HepG2 (cell line): Measurements from ENCODE around the gene FAM20A. TPM values are rescaled to one million over a fixed set of nuclear protein-coding genes. Genes with fewer than 3 reads are reported as not detected.

Source experiments
- FIP1L1 ChIP-seq: fragments of 200-400 bp; formaldehyde crosslinking; IDR thresholded peaks from 2 replicates; pipeline ENCODE4 v1.6.1; 2018; ENCODE audit warnings: low read depth, mild to moderate bottlenecking, low read length, moderate library complexity, borderline replicate concordance; ENCODE audit not compliant: insufficient read depth
- HIVEP1 ChIP-seq: sonication (generic); formaldehyde crosslinking; IDR thresholded peaks from 2 replicates; pipeline ENCODE4 v1.4.0; 2020; ENCODE audit warnings: mild to moderate bottlenecking, missing genetic modification reagents
- HMG20A ChIP-seq: IDR thresholded peaks from 2 replicates; pipeline ENCODE4 v1.6.1; 2016; ENCODE audit warnings: borderline replicate concordance
- KLF9 ChIP-seq: IDR thresholded peaks from 2 replicates; pipeline ENCODE4 v1.6.1; 2016; ENCODE audit warnings: low read depth
- NCOA1 ChIP-seq: sonication (generic); formaldehyde crosslinking; IDR thresholded peaks from 2 replicates; pipeline ENCODE4 v1.9.0; 2021; ENCODE audit warnings: missing genetic modification reagents
- NFYC ChIP-seq: IDR thresholded peaks from 2 replicates; pipeline ENCODE4 v1.6.1; 2016; ENCODE audit warnings: missing genetic modification reagents, missing compliant biosample characterization
- PHB2 ChIP-seq: fragments of 450-650 bp; IDR thresholded peaks from 2 replicates; pipeline ENCODE4 v1.6.1; 2018; ENCODE audit not compliant: partially characterized antibody
- RNF2 ChIP-seq: fragments of 450-650 bp; conservative IDR thresholded peaks from 2 replicates; pipeline ENCODE4 v1.6.1; 2016; ENCODE audit warnings: low read depth
- SPEN ChIP-seq: sonication (generic); formaldehyde crosslinking; IDR thresholded peaks from 2 replicates; pipeline ENCODE4 v1.5.1; 2020; ENCODE audit warnings: low read depth, mild to moderate bottlenecking, missing genetic modification reagents
- XBP1 ChIP-seq: sonication (generic); formaldehyde crosslinking; IDR thresholded peaks from 2 replicates; pipeline ENCODE4 v1.5.0; 2020; ENCODE audit warnings: missing genetic modification reagents
- ZBTB8A ChIP-seq: sonication (generic); formaldehyde crosslinking; IDR thresholded peaks from 2 replicates; pipeline ENCODE4 v1.4.0; 2020; ENCODE audit warnings: mild to moderate bottlenecking, low read depth, missing genetic modification reagents, borderline replicate concordance
- ZNF17 ChIP-seq: sonication (generic); formaldehyde crosslinking; IDR thresholded peaks from 2 replicates; pipeline ENCODE4 v1.5.0; 2020; ENCODE audit warnings: mild to moderate bottlenecking, missing genetic modification reagents
- ZNF282 ChIP-seq: fragments of 450-650 bp; IDR thresholded peaks from 2 replicates; pipeline ENCODE4 v1.6.1; 2018; ENCODE audit not compliant: partially characterized antibody
- ZNF749 ChIP-seq: sonication (generic); formaldehyde crosslinking; IDR thresholded peaks from 2 replicates; pipeline ENCODE4 v1.8.0; 2022; ENCODE audit warnings: mild to moderate bottlenecking, missing genetic modification reagents, moderate library complexity, borderline replicate concordance
- ZSCAN9 ChIP-seq: IDR thresholded peaks from 2 replicates; pipeline ENCODE4 v1.6.1; 2016; ENCODE audit warnings: borderline replicate concordance
- polyA plus RNA-seq, 8 experiments: library from polyadenylated mRNA; depleted of rRNA in 3 of 8; stranded (reverse) in 7 of 8; unstranded in 1 of 8; fragments of >200 nt; fragmentation: Illumina TruSeq in 4 of 8; extraction: Trizol in 4 of 8; gene quantifications; 2 replicates each; pipeline versions ENCODE4 v1.2.1 to v1.2.3, GENCODE V29; 2011 to 2016; ENCODE audit warnings: low read depth in 4 of 8, missing spikeins in 1 of 8, mixed read lengths in 1 of 8; ENCODE audit not compliant: insufficient read depth in 1 of 8
- total RNA-seq, 5 experiments: library from RNA; depleted of rRNA; stranded (reverse); fragments of >200 nt; fragmentation: Illumina TruSeq; extraction: Trizol; gene quantifications; 2 replicates each; pipeline ENCODE4 v1.2.3, GENCODE V29; 2016; ENCODE audit warnings: low read depth in 1 of 5
- TF ChIP-seq, protein P1 (sequence below): sonication (generic); formaldehyde crosslinking; IDR thresholded peaks from 2 replicates; pipeline ENCODE4 v1.9.0; 2021; ENCODE audit warnings: missing genetic modification reagents, borderline replicate concordance
- TF ChIP-seq, protein P2 (sequence below): sonication (generic); formaldehyde crosslinking; IDR thresholded peaks from 2 replicates; pipeline ENCODE4 v1.5.0; 2020; ENCODE audit warnings: missing genetic modification reagents
- TF ChIP-seq, protein P3 (sequence below): sonication (generic); formaldehyde crosslinking; IDR thresholded peaks from 2 replicates; pipeline ENCODE4 v1.5.1; 2020; ENCODE audit warnings: missing genetic modification reagents, mild to moderate bottlenecking, borderline replicate concordance
- TF ChIP-seq, protein P4 (sequence below): IDR thresholded peaks from 2 replicates; pipeline ENCODE4 v1.6.1; 2018; ENCODE audit warnings: missing genetic modification reagents, mild to moderate bottlenecking, missing compliant biosample characterization
- TF ChIP-seq, protein P5 (sequence below): IDR thresholded peaks from 2 replicates; pipeline ENCODE4 v1.6.1; 2016; ENCODE audit warnings: mild to moderate bottlenecking, missing biosample characterization, missing genetic modification reagents
- TF ChIP-seq, protein P6 (sequence below): sonication (generic); formaldehyde crosslinking; IDR thresholded peaks from 2 replicates; pipeline ENCODE4 v1.5.0; 2020; ENCODE audit warnings: missing genetic modification reagents
- TF ChIP-seq, protein P7 (sequence below): sonication (generic); formaldehyde crosslinking; IDR thresholded peaks from 2 replicates; pipeline ENCODE4 v1.8.0; 2022; ENCODE audit warnings: missing genetic modification reagents, mild to moderate bottlenecking, moderate library complexity, borderline replicate concordance

FAM20A gene
- total and polyA plus RNA-seq, 2 of the 13 experiments (the other 11 are each of a cell fraction or from before 2014, with no cell fraction given), result 9.3 to 20.7 TPM

DNA sequence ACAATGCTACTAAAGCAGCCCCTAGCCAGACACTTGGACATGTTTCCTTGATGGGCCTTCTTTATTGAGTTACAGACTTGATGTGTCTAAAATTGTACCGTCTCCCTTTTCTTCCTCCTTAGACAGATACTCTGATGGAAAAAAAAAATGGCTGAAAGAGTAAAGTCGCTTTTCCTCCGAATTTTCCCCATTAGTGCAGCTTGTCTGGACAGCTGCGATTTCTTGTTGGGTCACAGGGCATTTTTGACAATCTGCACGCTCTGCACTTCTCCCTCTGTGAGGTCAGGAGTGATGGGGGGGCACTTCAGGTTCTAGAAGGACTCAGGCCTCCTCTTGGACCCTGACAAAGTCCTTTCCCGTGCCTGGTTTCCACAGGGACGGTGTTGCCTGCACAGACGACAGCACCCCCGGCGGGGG is 89.9 kb downstream of the FAM20A start (continued):
- TF ChIP-seq, protein P1, sequence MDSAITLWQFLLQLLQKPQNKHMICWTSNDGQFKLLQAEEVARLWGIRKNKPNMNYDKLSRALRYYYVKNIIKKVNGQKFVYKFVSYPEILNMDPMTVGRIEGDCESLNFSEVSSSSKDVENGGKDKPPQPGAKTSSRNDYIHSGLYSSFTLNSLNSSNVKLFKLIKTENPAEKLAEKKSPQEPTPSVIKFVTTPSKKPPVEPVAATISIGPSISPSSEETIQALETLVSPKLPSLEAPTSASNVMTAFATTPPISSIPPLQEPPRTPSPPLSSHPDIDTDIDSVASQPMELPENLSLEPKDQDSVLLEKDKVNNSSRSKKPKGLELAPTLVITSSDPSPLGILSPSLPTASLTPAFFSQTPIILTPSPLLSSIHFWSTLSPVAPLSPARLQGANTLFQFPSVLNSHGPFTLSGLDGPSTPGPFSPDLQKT (CRISPR knock-in tag), result no peak
- TF ChIP-seq ZBTB8A (CRISPR knock-in tag) (no peak), ZNF282 (no peak), NFYC (CRISPR knock-in tag) (no peak), NCOA1 (CRISPR knock-in tag) (0 out of 2 replicates have a peak, but pooled peaks have one; percentile 60), HMG20A (CRISPR knock-in tag) (0 out of 2 replicates have a peak, but pooled peaks have one; percentile 30), ZNF17 (CRISPR knock-in tag) (no peak), XBP1 (CRISPR knock-in tag) (no peak), FIP1L1 (no peak), PHB2 (no peak), KLF9 (CRISPR knock-in tag) (no peak; the same call in 1 of the 2 replicates), ZSCAN9 (CRISPR knock-in tag) (0 out of 2 replicates have a peak, but pooled peaks have one; percentile 10), RNF2 (no peak), ZNF749 (CRISPR knock-in tag) (no peak), SPEN (no peak; the same call in 1 of the 2 replicates), HIVEP1 (CRISPR knock-in tag) (no peak)
- TF ChIP-seq, protein P2, sequence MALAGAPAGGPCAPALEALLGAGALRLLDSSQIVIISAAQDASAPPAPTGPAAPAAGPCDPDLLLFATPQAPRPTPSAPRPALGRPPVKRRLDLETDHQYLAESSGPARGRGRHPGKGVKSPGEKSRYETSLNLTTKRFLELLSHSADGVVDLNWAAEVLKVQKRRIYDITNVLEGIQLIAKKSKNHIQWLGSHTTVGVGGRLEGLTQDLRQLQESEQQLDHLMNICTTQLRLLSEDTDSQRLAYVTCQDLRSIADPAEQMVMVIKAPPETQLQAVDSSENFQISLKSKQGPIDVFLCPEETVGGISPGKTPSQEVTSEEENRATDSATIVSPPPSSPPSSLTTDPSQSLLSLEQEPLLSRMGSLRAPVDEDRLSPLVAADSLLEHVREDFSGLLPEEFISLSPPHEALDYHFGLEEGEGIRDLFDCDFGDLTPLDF (CRISPR knock-in tag), result no peak
- TF ChIP-seq, protein P3, sequence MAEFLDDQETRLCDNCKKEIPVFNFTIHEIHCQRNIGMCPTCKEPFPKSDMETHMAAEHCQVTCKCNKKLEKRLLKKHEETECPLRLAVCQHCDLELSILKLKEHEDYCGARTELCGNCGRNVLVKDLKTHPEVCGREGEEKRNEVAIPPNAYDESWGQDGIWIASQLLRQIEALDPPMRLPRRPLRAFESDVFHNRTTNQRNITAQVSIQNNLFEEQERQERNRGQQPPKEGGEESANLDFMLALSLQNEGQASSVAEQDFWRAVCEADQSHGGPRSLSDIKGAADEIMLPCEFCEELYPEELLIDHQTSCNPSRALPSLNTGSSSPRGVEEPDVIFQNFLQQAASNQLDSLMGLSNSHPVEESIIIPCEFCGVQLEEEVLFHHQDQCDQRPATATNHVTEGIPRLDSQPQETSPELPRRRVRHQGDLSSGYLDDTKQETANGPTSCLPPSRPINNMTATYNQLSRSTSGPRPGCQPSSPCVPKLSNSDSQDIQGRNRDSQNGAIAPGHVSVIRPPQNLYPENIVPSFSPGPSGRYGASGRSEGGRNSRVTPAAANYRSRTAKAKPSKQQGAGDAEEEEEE (CRISPR knock-in tag), result 0 out of 2 replicates have a peak, but pooled peaks have one; percentile 5
- TF ChIP-seq, protein P4, sequence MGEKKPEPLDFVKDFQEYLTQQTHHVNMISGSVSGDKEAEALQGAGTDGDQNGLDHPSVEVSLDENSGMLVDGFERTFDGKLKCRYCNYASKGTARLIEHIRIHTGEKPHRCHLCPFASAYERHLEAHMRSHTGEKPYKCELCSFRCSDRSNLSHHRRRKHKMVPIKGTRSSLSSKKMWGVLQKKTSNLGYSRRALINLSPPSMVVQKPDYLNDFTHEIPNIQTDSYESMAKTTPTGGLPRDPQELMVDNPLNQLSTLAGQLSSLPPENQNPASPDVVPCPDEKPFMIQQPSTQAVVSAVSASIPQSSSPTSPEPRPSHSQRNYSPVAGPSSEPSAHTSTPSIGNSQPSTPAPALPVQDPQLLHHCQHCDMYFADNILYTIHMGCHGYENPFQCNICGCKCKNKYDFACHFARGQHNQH (CRISPR knock-in tag), result 0 out of 2 replicates have a peak, but pooled peaks have one; percentile 42
- TF ChIP-seq, protein P5, sequence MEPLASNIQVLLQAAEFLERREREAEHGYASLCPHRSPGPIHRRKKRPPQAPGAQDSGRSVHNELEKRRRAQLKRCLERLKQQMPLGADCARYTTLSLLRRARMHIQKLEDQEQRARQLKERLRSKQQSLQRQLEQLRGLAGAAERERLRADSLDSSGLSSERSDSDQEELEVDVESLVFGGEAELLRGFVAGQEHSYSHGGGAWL, result no peak
- TF ChIP-seq, protein P6, sequence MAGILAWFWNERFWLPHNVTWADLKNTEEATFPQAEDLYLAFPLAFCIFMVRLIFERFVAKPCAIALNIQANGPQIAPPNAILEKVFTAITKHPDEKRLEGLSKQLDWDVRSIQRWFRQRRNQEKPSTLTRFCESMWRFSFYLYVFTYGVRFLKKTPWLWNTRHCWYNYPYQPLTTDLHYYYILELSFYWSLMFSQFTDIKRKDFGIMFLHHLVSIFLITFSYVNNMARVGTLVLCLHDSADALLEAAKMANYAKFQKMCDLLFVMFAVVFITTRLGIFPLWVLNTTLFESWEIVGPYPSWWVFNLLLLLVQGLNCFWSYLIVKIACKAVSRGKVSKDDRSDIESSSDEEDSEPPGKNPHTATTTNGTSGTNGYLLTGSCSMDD, result no peak
- TF ChIP-seq, protein P7, sequence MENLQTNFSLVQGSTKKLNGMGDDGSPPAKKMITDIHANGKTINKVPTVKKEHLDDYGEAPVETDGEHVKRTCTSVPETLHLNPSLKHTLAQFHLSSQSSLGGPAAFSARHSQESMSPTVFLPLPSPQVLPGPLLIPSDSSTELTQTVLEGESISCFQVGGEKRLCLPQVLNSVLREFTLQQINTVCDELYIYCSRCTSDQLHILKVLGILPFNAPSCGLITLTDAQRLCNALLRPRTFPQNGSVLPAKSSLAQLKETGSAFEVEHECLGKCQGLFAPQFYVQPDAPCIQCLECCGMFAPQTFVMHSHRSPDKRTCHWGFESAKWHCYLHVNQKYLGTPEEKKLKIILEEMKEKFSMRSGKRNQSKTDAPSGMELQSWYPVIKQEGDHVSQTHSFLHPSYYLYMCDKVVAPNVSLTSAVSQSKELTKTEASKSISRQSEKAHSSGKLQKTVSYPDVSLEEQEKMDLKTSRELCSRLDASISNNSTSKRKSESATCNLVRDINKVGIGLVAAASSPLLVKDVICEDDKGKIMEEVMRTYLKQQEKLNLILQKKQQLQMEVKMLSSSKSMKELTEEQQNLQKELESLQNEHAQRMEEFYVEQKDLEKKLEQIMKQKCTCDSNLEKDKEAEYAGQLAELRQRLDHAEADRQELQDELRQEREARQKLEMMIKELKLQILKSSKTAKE (CRISPR knock-in tag), result no peak
